ENCODE results near the gene SMIM14. TPM values are rescaled to one million over a fixed set of nuclear protein-coding genes. Genes with fewer than 3 reads are reported as not detected.
"Not testable (repeated sequence)": the region's sequence is repeated elsewhere in the genome, so short reads cannot be mapped to it uniquely, and the experiment has no call there.

SMIM14 gene
- total RNA-seq, 1 experiment from 2014 or later, result 32.3 TPM

GRCh38 chr4:39539089-39539611, 99.5 kb downstream of the SMIM14 start (continued):
- TF ChIP-seq ATF2 (CRISPR knock-in tag; IDR thresholded peaks at IDR 0.05; ENCODE audit: borderline replicate concordance, low read depth), result no peak
- no peak for TF ChIP-seq ZNF121 (CRISPR knock-in tag; IDR thresholded peaks at IDR 0.05)

- Mint-ChIP-seq H3K27ac (no peak overlapping the region), H3K9me3 (peaks cover 46% of the 10 kb centered on the region), H3K27me3 (ENCODE audit: low read depth) (peaks cover 9% of the 10 kb centered on the region), H3K4me3 (no peak overlapping the region), H3K36me3 (peaks cover 73% of the 10 kb centered on the region), H3K4me1 (peaks cover 6% of the 10 kb centered on the region)
- DNase-seq (ENCODE audit: low spot score) (no peak), ATAC-seq (no peak)
- CTCF ChIA-PET, result no interaction called here
- POLR2A ChIA-PET, result interaction anchor here (0.7 kb wide), 1 partner anchor 789 kb away, joined by 3 read pairs; no protein-coding TSS in a partner anchor
- no peak for TF ChIP-seq EMX1 (CRISPR knock-in tag; IDR thresholded peaks at IDR 0.05)
- TF ChIP-seq CTCF (IDR thresholded peaks at IDR 0.05), result no peak
- no peak for TF ChIP-seq SMAD3 (CRISPR knock-in tag; IDR thresholded peaks at IDR 0.05; ENCODE audit: borderline replicate concordance)
- TF ChIP-seq ATF3 (CRISPR knock-in tag; conservative IDR thresholded peaks at IDR 0.05), result no peak
- no peak for TF ChIP-seq ELF4 (CRISPR knock-in tag; IDR thresholded peaks at IDR 0.05; ENCODE audit: low read depth)
- no peak for TF ChIP-seq MYBL2 (CRISPR knock-in tag; IDR thresholded peaks at IDR 0.05)
- TF ChIP-seq ZSCAN18 (CRISPR knock-in tag; IDR thresholded peaks at IDR 0.05), result no peak
- TF ChIP-seq ZBTB43 (CRISPR knock-in tag; IDR thresholded peaks at IDR 0.05), result no peak
- TF ChIP-seq AR (CRISPR knock-in tag; IDR thresholded peaks at IDR 0.05), result no peak
- no peak for TF ChIP-seq NFATC4 (CRISPR knock-in tag; IDR thresholded peaks at IDR 0.05)
- TF ChIP-seq IRF1 (CRISPR knock-in tag; IDR thresholded peaks at IDR 0.05), result no peak
- no peak for TF ChIP-seq E2F4 (CRISPR knock-in tag; IDR thresholded peaks at IDR 0.05; ENCODE audit: borderline replicate concordance, low read depth)
- no peak for TF ChIP-seq ZMAT4 (CRISPR knock-in tag; IDR thresholded peaks at IDR 0.05)
- no peak for TF ChIP-seq JUN (CRISPR knock-in tag; IDR thresholded peaks at IDR 0.05)
Observed at GRCh38 chr4:39533541-39533940, 105.1 kb downstream of the SMIM14 start.

GRCh38 chr4:39532237-39532636, 106.4 kb downstream of the SMIM14 start:
- H3K9me3 Mint-ChIP-seq, result peaks cover 46% of the 10 kb centered on the region
- CTCF ChIA-PET; POLR2A ChIA-PET; ATAC-seq; H3K27ac Mint-ChIP-seq; H3K4me3 Mint-ChIP-seq; H3K27me3 Mint-ChIP-seq (ENCODE audit: low read depth); DNase-seq (ENCODE audit: low spot score): not testable (repeated sequence)
- peaks cover 11% of the 10 kb centered on the region for H3K4me1 Mint-ChIP-seq
- H3K36me3 Mint-ChIP-seq, result peaks cover 75% of the 10 kb centered on the region

Measured in WTC11 (cell line).